ENCODE data around the gene BANP. TPM values are rescaled to one million over a fixed set of nuclear protein-coding genes. Genes with fewer than 3 reads are reported as not detected.
"Not testable (repeated sequence)": the region's sequence is repeated elsewhere in the genome, so short reads cannot be mapped to it uniquely, and the experiment has no call there.

BANP gene
- total and polyA plus RNA-seq, 12 donors: 6.1 to 20.4 (median 13.5) TPM

DNA sequence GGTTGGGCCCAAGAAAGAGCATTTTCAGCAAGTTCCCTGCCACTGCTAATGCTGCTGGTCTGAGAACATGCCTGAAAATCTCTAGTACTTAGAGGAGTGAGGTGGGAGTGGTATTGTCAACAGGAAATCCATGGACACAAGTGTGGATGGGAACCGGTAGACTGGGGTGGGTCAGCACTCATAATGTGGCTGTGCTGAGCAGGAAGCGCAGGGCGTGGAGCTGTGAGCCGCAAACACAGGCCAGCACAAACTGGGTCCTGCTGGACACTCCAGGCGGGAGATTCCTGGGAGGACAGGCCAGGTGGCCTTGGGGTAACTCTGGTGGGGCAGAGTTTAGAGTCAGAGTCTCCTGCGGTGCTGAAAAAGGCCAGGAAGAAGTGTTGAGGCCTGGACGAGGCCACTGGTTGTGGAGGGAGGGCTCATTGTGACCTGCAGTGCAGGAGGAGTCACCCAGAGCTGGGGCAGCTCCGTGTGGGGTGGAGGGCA lies 62.6 kb downstream of the BANP start:
- Histone ChIP-seq H3K4me3 (no peak overlapping the region), H3K36me3 (peaks cover 0 to 49% (median 3%) of the 10 kb centered on the region in 9 donors), H3K27ac (no peak overlapping the region), H3K27me3 (no peaks in the 10 kb centered on the region), H3K4me1 (no peaks in the 10 kb centered on the region), H3K9me3 (no peaks in the 10 kb centered on the region)
- DNase-seq (no peak), ATAC-seq (no peak)
- 70 to 74% methylated on average over 8 of the region's 8 CpGs for WGBS, 2 donors
- TF ChIP-seq, protein P1, sequence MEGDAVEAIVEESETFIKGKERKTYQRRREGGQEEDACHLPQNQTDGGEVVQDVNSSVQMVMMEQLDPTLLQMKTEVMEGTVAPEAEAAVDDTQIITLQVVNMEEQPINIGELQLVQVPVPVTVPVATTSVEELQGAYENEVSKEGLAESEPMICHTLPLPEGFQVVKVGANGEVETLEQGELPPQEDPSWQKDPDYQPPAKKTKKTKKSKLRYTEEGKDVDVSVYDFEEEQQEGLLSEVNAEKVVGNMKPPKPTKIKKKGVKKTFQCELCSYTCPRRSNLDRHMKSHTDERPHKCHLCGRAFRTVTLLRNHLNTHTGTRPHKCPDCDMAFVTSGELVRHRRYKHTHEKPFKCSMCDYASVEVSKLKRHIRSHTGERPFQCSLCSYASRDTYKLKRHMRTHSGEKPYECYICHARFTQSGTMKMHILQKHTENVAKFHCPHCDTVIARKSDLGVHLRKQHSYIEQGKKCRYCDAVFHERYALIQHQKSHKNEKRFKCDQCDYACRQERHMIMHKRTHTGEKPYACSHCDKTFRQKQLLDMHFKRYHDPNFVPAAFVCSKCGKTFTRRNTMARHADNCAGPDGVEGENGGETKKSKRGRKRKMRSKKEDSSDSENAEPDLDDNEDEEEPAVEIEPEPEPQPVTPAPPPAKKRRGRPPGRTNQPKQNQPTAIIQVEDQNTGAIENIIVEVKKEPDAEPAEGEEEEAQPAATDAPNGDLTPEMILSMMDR (IDR thresholded peaks at IDR 0.05): no peak
- intact Hi-C loops (cut with DNase I): no loop called here

- Histone ChIP-seq H3K36me3 (peaks cover 0 to 46% (median 3%) of the 10 kb centered on the region in 9 donors), H3K27me3 (no peaks in the 10 kb centered on the region), H3K27ac (no peak overlapping the region), H3K4me1 (no peaks in the 10 kb centered on the region), H3K9me3 (no peaks in the 10 kb centered on the region), H3K4me3 (no peak overlapping the region)
- DNase-seq (no peak), ATAC-seq (no peak)
- TF ChIP-seq, protein P1 (IDR thresholded peaks at IDR 0.05): no peak
- intact Hi-C loops (cut with DNase I): no loop called here
- 83 to 89% methylated on average over 10 of the region's 10 CpGs for WGBS, 2 donors
Observed at GRCh38 chr16:88014252-88014781, 63.1 kb downstream of the BANP start.

GRCh38 chr16:88014954-88015805 lies 63.9 kb downstream of the BANP start:
- Histone ChIP-seq H3K27me3 (no peaks in the 10 kb centered on the region), H3K4me3 (no peak overlapping the region), H3K27ac (no peak overlapping the region), H3K36me3 (peaks cover 0 to 45% (median 3%) of the 10 kb centered on the region in 9 donors), H3K4me1 (no peaks in the 10 kb centered on the region), H3K9me3 (no peaks in the 10 kb centered on the region)
- DNase-seq (no peak), ATAC-seq (no peak)
- intact Hi-C loops (cut with DNase I): no loop called here
- WGBS, 2 donors: 93 to 94% methylated on average over 32 of the region's 32 CpGs
- TF ChIP-seq, protein P1 (IDR thresholded peaks at IDR 0.05): no peak

- no peaks in the 10 kb centered on the region for H3K27me3 ChIP-seq
- H3K36me3 ChIP-seq: peaks cover 0 to 44% (median under 1%) of the 10 kb centered on the region in 9 donors
- H3K4me3 ChIP-seq: no peak overlapping the region
- DNase-seq (no peak), ATAC-seq (no peak)
- intact Hi-C loops (cut with DNase I): no loop called here
- TF ChIP-seq, protein P1 (IDR thresholded peaks at IDR 0.05): no peak
- H3K9me3 ChIP-seq: no peaks in the 10 kb centered on the region
- WGBS, 2 donors: 96 to 97% methylated on average over 6 to 9 of the region's 9 CpGs
- H3K4me1 ChIP-seq: no peaks in the 10 kb centered on the region
- no peak overlapping the region for H3K27ac ChIP-seq
Observed at GRCh38 chr16:88015806-88016140, 64.5 kb downstream of the BANP start.

DNA sequence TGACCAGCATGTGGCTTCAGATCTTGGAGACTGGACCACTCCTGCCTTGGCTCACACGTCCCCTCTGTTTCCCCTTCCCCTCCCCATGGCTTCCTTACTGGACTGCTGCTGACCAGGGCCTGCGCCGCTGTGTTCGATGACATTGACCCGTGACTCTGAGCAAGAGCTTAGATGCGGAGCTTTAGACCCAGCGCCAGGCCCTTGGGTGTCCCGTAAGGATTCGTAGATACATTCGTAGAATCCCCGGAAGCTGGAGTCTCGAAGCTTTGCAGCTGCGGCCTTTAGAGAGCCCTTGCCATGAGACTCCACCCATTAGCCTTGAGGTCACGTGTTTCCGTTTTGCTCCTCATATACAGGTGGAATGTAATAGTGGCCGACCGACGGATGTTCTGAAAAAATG lies 65.2 kb downstream of the BANP start:
- H3K9me3 ChIP-seq; ATAC-seq; DNase-seq; H3K27ac ChIP-seq; intact Hi-C loops (cut with DNase I); H3K4me1 ChIP-seq; H3K4me3 ChIP-seq; H3K27me3 ChIP-seq: not testable (repeated sequence)
- peaks cover 0 to 38% (median 0%) of the 10 kb centered on the region in 9 donors for H3K36me3 ChIP-seq
- WGBS, 2 donors: 93% methylated on average over 17 to 18 of the region's 18 CpGs
